Stomach (tissue), 9 donors: ENCODE measurements around the gene TSPAN16. TPM values are rescaled to one million over a fixed set of nuclear protein-coding genes. Genes with fewer than 3 reads are reported as not detected.
"Not testable (repeated sequence)": the region's sequence is repeated elsewhere in the genome, so short reads cannot be mapped to it uniquely, and the experiment has no call there.

Source experiments
- DNase-seq, 2 donors: peaks; one replicate each; pipeline versions ENCODE4 v3.0.0 to v3.0.0-alpha.2; 2013 to 2019
- H3K27ac ChIP-seq, 5 donors: fragments of 200-600 bp in 4 of 5; sonication (generic) in 4 of 5; one replicate each; pipeline ENCODE4 v1.5.1; 2013 to 2019; ENCODE audit warnings: mild to moderate bottlenecking in 1 of 5, moderate library complexity in 1 of 5
- H3K27me3 ChIP-seq, 3 donors: fragments of 200-600 bp; sonication (generic); one replicate each; pipeline ENCODE4 v1.5.1; 2017 to 2019; ENCODE audit warnings: mixed run types in 1 of 3
- H3K36me3 ChIP-seq, 4 donors: fragments of 200-600 bp; sonication (generic); 1 replicate in 3 of 4; 2 replicates in 1 of 4; pipeline ENCODE4 v1.5.1; 2016 to 2019
- H3K4me1 ChIP-seq, 4 donors: fragments of 200-600 bp; sonication (generic); one replicate each; pipeline ENCODE4 v1.5.1; 2016 to 2019
- H3K4me3 ChIP-seq, 4 donors: fragments of 200-600 bp; sonication (generic) in 3 of 4; one replicate each; pipeline ENCODE4 v1.5.1; 2016 to 2019; ENCODE audit warnings: mild to moderate bottlenecking in 1 of 4
- H3K9me3 ChIP-seq, 4 donors: fragments of 200-600 bp; sonication (generic); one replicate each; pipeline ENCODE4 v1.5.1; 2016 to 2019
- EP300 ChIP-seq: sonication (generic); formaldehyde crosslinking; IDR thresholded peaks from one replicate; pipeline ENCODE4 v1.6.1; 2017; ENCODE audit warnings: antibody characterized with exemption
- POLR2A ChIP-seq, 4 donors: fragments of 450-650 bp; IDR thresholded peaks; one replicate each; pipeline ENCODE4 v1.6.1; 2016; ENCODE audit warnings: antibody characterized with exemption in 4 of 4, control low read depth in 2 of 4, mild to moderate bottlenecking in 1 of 4, moderate library complexity in 1 of 4
- POLR2AphosphoS5 ChIP-seq, 3 donors: sonication (generic); formaldehyde crosslinking; IDR thresholded peaks; one replicate each; pipeline ENCODE4 v1.6.1; 2016; ENCODE audit warnings: antibody characterized with exemption in 3 of 3
- WGBS, 5 donors: extraction: QIAGEN DNeasy Blood & Tissue Kit in 3 of 5; methylation state at CpG; one replicate each; pipeline versions ENCODE4 v1.1.5 to v1.1.7; 2013 to 2018; 5-methylcytosine and 5-hydroxymethylcytosine counted together
- intact Hi-C: fragments of 100-400 bp; cut with DNase I; formaldehyde crosslinking; loops from one replicate; pipeline ENCODE4 v1.15.1; 2023; ENCODE audit warnings: low total_unique reads
- polyA plus RNA-seq, 3 donors: library from polyadenylated mRNA; stranded (reverse); fragments of 200-250 nt; gene quantifications; one replicate each; pipeline ENCODE4 v1.2.3, GENCODE V29; 2013
- total RNA-seq, 5 donors: library from RNA; depleted of rRNA; stranded (reverse); fragments of >200 nt; gene quantifications; one replicate each; pipeline versions ENCODE4 v1.1.0 to v1.2.3, GENCODE V29; 2014 to 2016
- TF ChIP-seq, protein P1 (sequence below), 7 experiments: fragments of 450-650 bp in 4 of 7; fragments of 200-600 bp in 3 of 7; sonication (generic) in 3 of 7; IDR thresholded peaks; one replicate each; pipeline ENCODE4 v1.5.1; 2016 to 2019; ENCODE audit warnings: antibody characterized with exemption in 7 of 7, control low read depth in 2 of 7, mild to moderate bottlenecking in 1 of 7
- donor health status: healthy with polysubstance abuse.
- donor health status: Bipolar disorder and iron deficiency.
- donor health status: healthy.

TSPAN16 gene
- total and polyA plus RNA-seq, 8 donors: not detected

DNA sequence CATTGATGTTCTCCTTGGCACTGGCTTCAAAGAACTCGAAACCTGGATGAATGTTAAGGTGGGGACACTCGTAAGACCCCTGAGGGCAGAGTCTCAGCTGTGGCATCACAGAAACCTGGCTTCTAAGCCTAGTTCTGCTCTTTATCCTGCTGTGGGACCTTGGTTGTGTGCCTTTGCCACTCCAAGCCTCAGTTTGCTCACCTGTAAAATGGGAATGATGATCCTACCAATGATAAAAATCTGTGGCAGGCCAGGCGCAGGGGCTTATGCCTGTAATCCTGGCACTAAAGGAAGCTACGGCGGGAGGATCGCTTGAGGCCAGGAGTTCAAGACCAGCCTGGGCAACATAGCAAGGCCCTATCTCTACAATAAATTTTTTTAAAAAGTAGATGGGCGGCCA is 29.6 kb downstream of the TSPAN16 start:
- Histone ChIP-seq H3K27me3 (no peaks in the 10 kb centered on the region), H3K36me3 (peaks cover 30 to 59% (median 57%) of the 10 kb centered on the region in 4 donors), H3K27ac (peak overlapping the region in 3 of 5 donors; percentile 85 to 90 (median 88)), H3K9me3 (no peaks in the 10 kb centered on the region), H3K4me1 (peaks cover 22 to 54% (median 31%) of the 10 kb centered on the region in 4 donors), H3K4me3 (no peak overlapping the region)
- no peak for DNase-seq
- TF ChIP-seq POLR2A (IDR thresholded peaks at IDR 0.05): no peak
- TF ChIP-seq POLR2AphosphoS5 (IDR thresholded peaks at IDR 0.05): no peak
- TF ChIP-seq, protein P1, sequence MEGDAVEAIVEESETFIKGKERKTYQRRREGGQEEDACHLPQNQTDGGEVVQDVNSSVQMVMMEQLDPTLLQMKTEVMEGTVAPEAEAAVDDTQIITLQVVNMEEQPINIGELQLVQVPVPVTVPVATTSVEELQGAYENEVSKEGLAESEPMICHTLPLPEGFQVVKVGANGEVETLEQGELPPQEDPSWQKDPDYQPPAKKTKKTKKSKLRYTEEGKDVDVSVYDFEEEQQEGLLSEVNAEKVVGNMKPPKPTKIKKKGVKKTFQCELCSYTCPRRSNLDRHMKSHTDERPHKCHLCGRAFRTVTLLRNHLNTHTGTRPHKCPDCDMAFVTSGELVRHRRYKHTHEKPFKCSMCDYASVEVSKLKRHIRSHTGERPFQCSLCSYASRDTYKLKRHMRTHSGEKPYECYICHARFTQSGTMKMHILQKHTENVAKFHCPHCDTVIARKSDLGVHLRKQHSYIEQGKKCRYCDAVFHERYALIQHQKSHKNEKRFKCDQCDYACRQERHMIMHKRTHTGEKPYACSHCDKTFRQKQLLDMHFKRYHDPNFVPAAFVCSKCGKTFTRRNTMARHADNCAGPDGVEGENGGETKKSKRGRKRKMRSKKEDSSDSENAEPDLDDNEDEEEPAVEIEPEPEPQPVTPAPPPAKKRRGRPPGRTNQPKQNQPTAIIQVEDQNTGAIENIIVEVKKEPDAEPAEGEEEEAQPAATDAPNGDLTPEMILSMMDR (IDR thresholded peaks at IDR 0.05): no peak
- 87 to 97% (median 93%) methylated on average over 7 of the region's 7 CpGs for WGBS, 5 donors
- intact Hi-C loops: no loop called here

DNA sequence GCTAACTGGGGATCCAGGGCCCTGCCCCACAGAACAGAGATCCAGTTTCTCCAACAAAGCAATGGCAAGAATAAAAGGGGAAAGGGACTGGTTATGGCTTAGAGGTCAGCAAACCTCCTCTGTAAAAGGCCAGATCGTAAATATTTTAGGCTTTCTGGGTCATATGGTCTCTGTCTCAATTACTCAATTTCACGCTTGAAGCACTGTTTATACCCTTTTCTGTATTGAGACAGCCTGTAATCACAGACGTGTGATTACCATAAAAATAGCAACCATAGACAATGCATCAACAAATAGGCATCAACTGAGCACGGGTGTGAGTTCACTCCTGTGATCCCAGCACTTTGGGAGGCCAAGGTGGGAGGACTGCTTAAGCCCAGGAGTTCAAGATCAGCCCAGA is 34.2 kb downstream of the TSPAN16 start:
- no peaks in the 10 kb centered on the region for H3K9me3 ChIP-seq
- H3K4me3 ChIP-seq: no peak overlapping the region
- peaks cover 51 to 100% (median 100%) of the 10 kb centered on the region in 4 donors for H3K36me3 ChIP-seq
- peaks cover 0 to 16% (median 2%) of the 10 kb centered on the region in 4 donors for H3K4me1 ChIP-seq
- no peak for DNase-seq
- no peak overlapping the region for H3K27ac ChIP-seq
- 63 to 88% (median 83%) methylated on average over 4 of the region's 4 CpGs for WGBS, 5 donors
- intact Hi-C loops: no loop called here
- H3K27me3 ChIP-seq: no peaks in the 10 kb centered on the region
- TF ChIP-seq POLR2A (IDR thresholded peaks at IDR 0.05): no peak
- TF ChIP-seq POLR2AphosphoS5 (IDR thresholded peaks at IDR 0.05): no peak
- TF ChIP-seq, protein P1 (IDR thresholded peaks at IDR 0.05): no peak
- no peak for TF ChIP-seq EP300

DNA sequence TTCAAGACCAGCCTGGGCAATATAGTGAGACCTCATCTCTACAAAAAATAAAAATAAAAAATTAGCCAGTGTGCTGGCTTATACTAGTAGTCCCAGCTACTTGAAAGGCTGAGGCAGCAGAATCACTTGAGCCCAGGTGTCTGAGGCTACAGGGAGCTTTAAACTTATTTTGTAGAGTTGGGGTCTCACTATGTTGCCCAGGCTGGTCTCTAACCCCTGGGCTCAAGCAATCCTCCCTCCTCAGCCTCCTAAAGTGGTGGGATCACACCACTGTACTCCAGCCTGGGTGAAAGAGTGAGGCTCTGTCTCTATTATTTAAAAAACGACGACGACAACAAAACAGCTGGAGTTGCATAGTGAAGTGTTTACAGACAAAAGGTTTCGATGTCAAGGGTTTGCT is 35.5 kb downstream of the TSPAN16 start:
- Histone ChIP-seq H3K4me1 (peaks cover 0 to 6% (median 1%) of the 10 kb centered on the region in 4 donors), H3K27ac (no peak overlapping the region), H3K27me3 (no peaks in the 10 kb centered on the region), H3K9me3 (no peaks in the 10 kb centered on the region), H3K36me3 (peaks cover 63 to 100% (median 100%) of the 10 kb centered on the region in 4 donors), H3K4me3 (no peak overlapping the region)
- no peak for TF ChIP-seq POLR2A (IDR thresholded peaks at IDR 0.05)
- no peak for TF ChIP-seq EP300
- TF ChIP-seq, protein P1 (IDR thresholded peaks at IDR 0.05): no peak
- no peak for TF ChIP-seq POLR2AphosphoS5 (IDR thresholded peaks at IDR 0.05)
- no peak for DNase-seq
- 60 to 77% (median 72%) methylated on average over 4 of the region's 4 CpGs for WGBS, 5 donors
- intact Hi-C loops: no loop called here

DNA sequence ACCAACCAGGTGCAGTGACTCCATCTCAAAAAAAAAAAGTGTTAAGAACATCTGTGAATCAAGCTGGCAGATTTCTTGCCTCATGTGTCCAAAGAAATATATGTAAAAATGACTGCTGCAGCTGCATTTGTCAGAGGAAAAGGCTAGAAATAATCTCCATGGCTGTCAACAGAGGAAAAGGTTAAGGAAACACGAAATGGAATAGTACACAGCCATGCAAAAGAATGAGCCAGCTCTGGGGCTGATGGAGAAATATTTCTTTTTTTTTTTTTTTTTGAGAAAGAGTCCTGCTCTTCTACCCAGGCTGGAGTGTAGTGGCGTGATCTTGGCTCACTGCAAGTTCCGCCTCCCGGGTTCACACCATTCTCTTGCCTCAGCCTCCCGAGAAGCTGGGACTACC is 36.9 kb downstream of the TSPAN16 start:
- Histone ChIP-seq H3K27ac (no peak overlapping the region), H3K27me3 (no peaks in the 10 kb centered on the region), H3K4me3 (no peak overlapping the region), H3K9me3 (no peaks in the 10 kb centered on the region), H3K36me3 (peaks cover 62 to 97% (median 95%) of the 10 kb centered on the region in 4 donors), H3K4me1 (peaks cover 0 to 16% (median 12%) of the 10 kb centered on the region in 4 donors)
- DNase-seq: no peak
- TF ChIP-seq EP300: no peak
- no peak for TF ChIP-seq POLR2A (IDR thresholded peaks at IDR 0.05)
- TF ChIP-seq, protein P1 (IDR thresholded peaks at IDR 0.05): no peak
- TF ChIP-seq POLR2AphosphoS5 (IDR thresholded peaks at IDR 0.05): no peak
- 93 to 99% (median 96%) methylated on average over 5 of the region's 5 CpGs for WGBS, 5 donors
- intact Hi-C loops: no loop called here

DNA sequence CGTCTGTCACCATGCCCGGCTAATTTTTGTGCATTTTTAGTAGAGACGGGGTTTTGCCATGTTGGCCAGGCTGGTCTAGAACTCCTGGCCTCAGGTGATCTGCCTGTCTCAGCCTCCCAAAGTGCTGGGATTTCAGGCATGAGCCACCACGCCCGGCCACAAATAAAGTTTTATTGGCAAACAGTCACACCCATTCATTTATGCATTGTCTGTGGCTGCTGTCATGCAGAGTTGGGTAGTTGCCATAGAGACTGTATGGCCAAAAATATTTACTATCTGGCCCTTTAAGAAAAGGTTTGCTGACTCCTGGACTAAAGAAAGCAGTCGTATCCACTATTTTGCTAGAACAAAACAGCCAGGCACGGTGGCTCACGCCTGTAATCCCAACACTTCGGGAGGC is 37.9 kb downstream of the TSPAN16 start:
- Histone ChIP-seq H3K4me1 (peaks cover 9 to 26% (median 22%) of the 10 kb centered on the region in 4 donors), H3K36me3 (peaks cover 56 to 86% (median 85%) of the 10 kb centered on the region in 4 donors)
- DNase-seq, intact Hi-C loops, H3K9me3 ChIP-seq, H3K4me3 ChIP-seq, H3K27me3 ChIP-seq, H3K27ac ChIP-seq: not testable (repeated sequence)
- 79 to 89% (median 84%) methylated on average over 9 of the region's 9 CpGs for WGBS, 5 donors
